GM12872 (cell line): Measurements from ENCODE around the gene TOMM6.

ENCODE experiments used
- CTCF ChIP-seq: IDR thresholded peaks from 3 replicates; pipeline ENCODE4 v1.5.1; 2011; ENCODE audit warnings: low read depth, mild to moderate bottlenecking, low read length, moderate library complexity; ENCODE audit not compliant: insufficient read depth

Gene TOMM6

DNA sequence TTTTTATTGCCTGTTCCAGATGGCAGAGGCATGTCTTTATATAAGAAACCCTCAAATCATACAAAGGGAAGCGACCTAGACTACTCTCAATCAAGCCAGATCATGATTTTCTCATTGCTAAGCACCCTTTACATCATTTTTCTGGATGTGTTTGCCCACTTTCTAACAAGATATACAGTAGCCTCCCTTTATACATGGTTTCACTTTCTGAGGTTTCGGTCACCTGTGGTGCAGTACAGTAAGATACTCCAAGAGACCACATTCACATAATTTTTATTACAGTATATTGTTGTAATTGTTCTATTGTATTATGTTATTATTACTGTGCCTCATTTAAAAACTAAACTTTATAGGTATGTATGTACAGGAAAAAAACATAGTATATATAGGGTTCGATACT is 23.6 kb downstream of the TOMM6 start:
- TF ChIP-seq CTCF, result no peak

- TF ChIP-seq CTCF, result no peak
Observed at GRCh38 chr6:41813469-41813868, 26.0 kb downstream of the TOMM6 start.

- no peak for TF ChIP-seq CTCF
Observed at GRCh38 chr6:41813956-41814355, 26.5 kb downstream of the TOMM6 start.

DNA sequence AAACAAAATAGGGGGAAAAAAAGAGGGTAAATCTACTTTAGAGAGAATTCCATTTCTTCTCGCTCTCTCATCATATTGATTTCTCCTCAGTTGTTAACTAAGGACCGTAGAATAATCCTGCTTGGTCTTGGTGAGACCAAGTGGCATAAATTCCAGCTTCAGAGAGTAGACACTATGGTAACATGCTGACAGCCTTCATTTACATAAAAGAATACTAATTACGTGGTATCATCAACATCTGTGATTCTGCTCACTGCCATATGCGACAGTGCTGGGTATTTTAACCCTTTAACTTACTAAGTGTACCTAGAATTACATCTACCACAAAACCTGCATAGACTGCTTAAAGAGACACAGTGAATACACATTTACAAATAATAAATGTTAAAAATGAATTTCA is 27.1 kb downstream of the TOMM6 start:
- TF ChIP-seq CTCF, result no peak

GRCh38 chr6:41815587-41815986 is 28.1 kb downstream of the TOMM6 start:
- no peak for TF ChIP-seq CTCF

GRCh38 chr6:41818271-41819054 is 31.0 kb downstream of the TOMM6 start:
- TF ChIP-seq CTCF, result no peak

- TF ChIP-seq CTCF, result no peak
Observed at GRCh38 chr6:41821266-41821665, 33.8 kb downstream of the TOMM6 start.

- TF ChIP-seq CTCF, result no peak
Observed at GRCh38 chr6:41822021-41822420, 34.5 kb downstream of the TOMM6 start.
